PC-9 (cell line): ENCODE data around the gene ZNF180. TPM values are rescaled to one million over a fixed set of nuclear protein-coding genes. Genes with fewer than 3 reads are reported as not detected.

Source experiments
- BruUV-seq: library from RNA; stranded (reverse); fragments of 400-500 nt; replicated peaks from 2 replicates; lab custom pipeline; 2021; lab: Mats Ljungman, UMichigan
- CTCF ChIA-PET: fragments of 300-600 bp; sonication (Branson Sonifier 250); formaldehyde crosslinking; loops from one replicate; lab custom pipeline; 2022; ENCODE audit warnings: antibody characterized with exemption; lab: Charles Lee
- POLR2A ChIA-PET: fragments of 300-600 bp; sonication (Branson Sonifier 250); formaldehyde crosslinking; loops from one replicate; lab custom pipeline; 2022; ENCODE audit warnings: antibody characterized with exemption; ENCODE audit not compliant: unreplicated experiment; lab: Charles Lee
- DNase-seq, 2 experiments: peaks; one replicate each; pipeline versions ENCODE4 v3.0.0 to v3.0.0-alpha.2; 2015 to 2022; ENCODE audit warnings: mixed read lengths in 1 of 2
- H2AFZ ChIP-seq: fragments of 200-600 bp; sonication (generic); 2 replicates; pipeline ENCODE4 v1.8.1; 2017; ENCODE audit warnings: antibody characterized with exemption
- H3F3A ChIP-seq: fragments of 200-600 bp; sonication (generic); 2 replicates; pipeline ENCODE4 v1.8.1; 2017; ENCODE audit warnings: antibody characterized with exemption, mild to moderate bottlenecking, low read depth; ENCODE audit not compliant: insufficient read depth
- H3K27ac ChIP-seq: fragments of 200-600 bp; sonication (generic); 2 replicates; pipeline ENCODE4 v1.6.1; 2016; ENCODE audit warnings: mixed run types
- H3K27me3 ChIP-seq: fragments of 200-600 bp; sonication (generic); 2 replicates; pipeline ENCODE4 v1.6.1; 2016; ENCODE audit warnings: low read depth, mixed run types; ENCODE audit not compliant: insufficient read depth
- H3K36me3 ChIP-seq: fragments of 200-600 bp; sonication (generic); 2 replicates; pipeline ENCODE4 v1.6.1; 2016; ENCODE audit warnings: low read depth, mixed run types
- H3K4me1 ChIP-seq: fragments of 200-600 bp; sonication (generic); replicated peaks from 2 replicates; pipeline ENCODE4 v1.6.1; 2016; ENCODE audit warnings: mixed run types; ENCODE audit not compliant: insufficient read depth
- H3K4me2 ChIP-seq: fragments of 200-600 bp; sonication (generic); 2 replicates; pipeline ENCODE4 v1.6.1; 2017; ENCODE audit warnings: mixed run types
- H3K4me3 ChIP-seq: fragments of 200-600 bp; sonication (generic); 2 replicates; pipeline ENCODE4 v1.6.1; 2016; ENCODE audit warnings: mixed run types
- H3K79me2 ChIP-seq: fragments of 200-600 bp; sonication (generic); 2 replicates; pipeline ENCODE4 v1.6.1; 2017; ENCODE audit warnings: low read depth, mixed run types
- H3K9me2 ChIP-seq: fragments of 200-600 bp; sonication (generic); 2 replicates; pipeline ENCODE4 v1.8.1; 2017; ENCODE audit warnings: mild to moderate bottlenecking; ENCODE audit not compliant: insufficient read depth
- H3K9me3 ChIP-seq: fragments of 200-600 bp; sonication (generic); 2 replicates; pipeline ENCODE4 v1.8.1; 2016; ENCODE audit warnings: low read depth; ENCODE audit not compliant: insufficient read depth
- H4K20me1 ChIP-seq: fragments of 200-600 bp; sonication (generic); 2 replicates; pipeline ENCODE4 v1.8.1; 2017; ENCODE audit not compliant: insufficient read depth
- EZH2 ChIP-seq: fragments of 200-600 bp; sonication (generic); IDR thresholded peaks from 2 replicates; pipeline ENCODE4 v1.8.0; 2017; ENCODE audit warnings: antibody characterized with exemption, low read depth
- intact Hi-C: fragments of 100-400 bp; cut with micrococcal nuclease; formaldehyde crosslinking; loops from one replicate; pipeline ENCODE4 v1.10.0; 2022; ENCODE audit not compliant: unreplicated experiment
- total RNA-seq: library from RNA; stranded (reverse); gene quantifications from 2 replicates; pipeline ENCODE4 v1.2.3, GENCODE V29; 2021
- TF ChIP-seq, protein P1 (sequence below): fragments of 200-600 bp; sonication (generic); conservative IDR thresholded peaks from 2 replicates; pipeline ENCODE4 v1.6.1; 2017; ENCODE audit warnings: mixed run types, antibody characterized with exemption, mild to moderate bottlenecking, moderate library complexity

The ZNF180 gene
- total RNA-seq, 1 experiment from 2014 or later: 6.3 TPM

GRCh38 chr19:44451687-44452086 lies 48.6 kb downstream of the ZNF180 start:
- TF ChIP-seq EZH2: no peak
- TF ChIP-seq, protein P1, sequence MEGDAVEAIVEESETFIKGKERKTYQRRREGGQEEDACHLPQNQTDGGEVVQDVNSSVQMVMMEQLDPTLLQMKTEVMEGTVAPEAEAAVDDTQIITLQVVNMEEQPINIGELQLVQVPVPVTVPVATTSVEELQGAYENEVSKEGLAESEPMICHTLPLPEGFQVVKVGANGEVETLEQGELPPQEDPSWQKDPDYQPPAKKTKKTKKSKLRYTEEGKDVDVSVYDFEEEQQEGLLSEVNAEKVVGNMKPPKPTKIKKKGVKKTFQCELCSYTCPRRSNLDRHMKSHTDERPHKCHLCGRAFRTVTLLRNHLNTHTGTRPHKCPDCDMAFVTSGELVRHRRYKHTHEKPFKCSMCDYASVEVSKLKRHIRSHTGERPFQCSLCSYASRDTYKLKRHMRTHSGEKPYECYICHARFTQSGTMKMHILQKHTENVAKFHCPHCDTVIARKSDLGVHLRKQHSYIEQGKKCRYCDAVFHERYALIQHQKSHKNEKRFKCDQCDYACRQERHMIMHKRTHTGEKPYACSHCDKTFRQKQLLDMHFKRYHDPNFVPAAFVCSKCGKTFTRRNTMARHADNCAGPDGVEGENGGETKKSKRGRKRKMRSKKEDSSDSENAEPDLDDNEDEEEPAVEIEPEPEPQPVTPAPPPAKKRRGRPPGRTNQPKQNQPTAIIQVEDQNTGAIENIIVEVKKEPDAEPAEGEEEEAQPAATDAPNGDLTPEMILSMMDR: no peak
- Histone ChIP-seq H3K9me2 (no peaks in the 10 kb centered on the region), H3K4me1 (peaks cover 15% of the 10 kb centered on the region), H3K27me3 (peaks cover 58% of the 10 kb centered on the region), H3K36me3 (peaks cover 11% of the 10 kb centered on the region), H3K27ac (no peak overlapping the region), H4K20me1 (no peaks in the 10 kb centered on the region), H2AFZ (peak overlapping the region; percentile 36; the same call in 1 of the 2 replicates), H3F3A (no peaks in the 10 kb centered on the region), H3K4me2 (peak overlapping the region; percentile 10; the same call in 1 of the 2 replicates), H3K79me2 (peaks cover 12% of the 10 kb centered on the region; the same call in 1 of the 2 replicates), H3K9me3 (peaks cover 41% of the 10 kb centered on the region), H3K4me3 (no peak overlapping the region)
- ChIA-PET CTCF (no interaction called here), POLR2A (no interaction called here)
- no TSS peak for BruUV-seq
- intact Hi-C loops: no loop called here
- no peak for DNase-seq

GRCh38 chr19:44447916-44448674 lies 52.2 kb downstream of the ZNF180 start, which contains the start of gene ZNF229:
ZNF229 (minus strand) TSS chr19:44448472; CDS start chr19:44442847, 5,625 bp downstream.
- Histone ChIP-seq H3K9me3 (peaks cover 56% of the 10 kb centered on the region; the same call in 1 of the 2 replicates), H3K4me2 (peak within 1 kb of the TSS; percentile 92), H3K27me3 (peaks cover 32% of the 10 kb centered on the region), H4K20me1 (no peaks in the 10 kb centered on the region), H3K4me1 (peaks cover 15% of the 10 kb centered on the region), H3K27ac (peak within 1 kb of the TSS; percentile 48), H3K9me2 (no peaks in the 10 kb centered on the region), H3K36me3 (peaks cover 45% of the 10 kb centered on the region), H3K4me3 (peak within 1 kb of the TSS; percentile 64), H3F3A (no peaks in the 10 kb centered on the region), H3K79me2 (peaks cover 16% of the 10 kb centered on the region; the same call in 1 of the 2 replicates), H2AFZ (peak within 1 kb of the TSS; percentile 91)
- ChIA-PET CTCF (no interaction called here), POLR2A (interaction anchor here (0.6 kb wide), 1 partner anchor 188 kb away, joined by 6 read pairs; no protein-coding TSS in a partner anchor)
- no peak for TF ChIP-seq EZH2
- TF ChIP-seq, protein P1: no peak
- DNase-seq: peak; percentile 89 to 96
- intact Hi-C loops: no loop called here
- BruUV-seq: no TSS peak

- Histone ChIP-seq H3K36me3 (peaks cover 60% of the 10 kb centered on the region), H4K20me1 (no peaks in the 10 kb centered on the region), H3K27me3 (no peaks in the 10 kb centered on the region), H3K4me1 (no peaks in the 10 kb centered on the region), H2AFZ (no peak overlapping the region), H3K9me2 (no peaks in the 10 kb centered on the region), H3K4me3 (no peak overlapping the region), H3K79me2 (no peaks in the 10 kb centered on the region), H3K9me3 (peaks cover 34% of the 10 kb centered on the region), H3K4me2 (no peak overlapping the region), H3F3A (no peaks in the 10 kb centered on the region), H3K27ac (no peak overlapping the region)
- DNase-seq: no peak
- TF ChIP-seq, protein P1: no peak
- no peak for TF ChIP-seq EZH2
- intact Hi-C loops: no loop called here
- ChIA-PET POLR2A (no interaction called here), CTCF (no interaction called here)
- BruUV-seq: no TSS peak
Measured at GRCh38 chr19:44438441-44438840, 61.9 kb downstream of the ZNF180 start.
